ENCODE results near the gene MACROD1.
"Not testable (repeated sequence)": the region's sequence is repeated elsewhere in the genome, so short reads cannot be mapped to it uniquely, and the experiment has no call there.

MACROD1 gene

GRCh38 chr11:63993993-63994392 is 171.9 kb downstream of the MACROD1 start:
- DNase-seq: no peak

- DNase-seq: no peak
Observed at GRCh38 chr11:63993100-63993499, 172.8 kb downstream of the MACROD1 start.

GRCh38 chr11:63991558-63991957 is 174.4 kb downstream of the MACROD1 start:
- no peak for DNase-seq

- DNase-seq: no peak
Observed at GRCh38 chr11:63986932-63987513, 178.9 kb downstream of the MACROD1 start.

GRCh38 chr11:63986156-63986931 is 179.6 kb downstream of the MACROD1 start, which contains the start of gene OTUB1:
Gene OTUB1, plus strand, starts transcription at chr11:63986438. Its CDS starts 19 bp downstream, at chr11:63986457.
- peak; percentile 88 for DNase-seq

- peak; percentile 17 for DNase-seq
Observed at GRCh38 chr11:63985812-63986155, 180.1 kb downstream of the MACROD1 start.

- DNase-seq: no peak
Observed at GRCh38 chr11:63979426-63979825, 186.5 kb downstream of the MACROD1 start.

GRCh38 chr11:63978551-63979239 is 187.2 kb downstream of the MACROD1 start:
- DNase-seq: no peak

- peak; percentile 100 for DNase-seq
Observed at GRCh38 chr11:63974259-63975143, 191.4 kb downstream of the MACROD1 start, which contains the start of gene COX8A. Gene COX8A, plus strand, starts transcription at chr11:63974620. Its CDS starts 61 bp downstream, at chr11:63974681.

GRCh38 chr11:63973912-63974258 is 192.0 kb downstream of the MACROD1 start:
- DNase-seq: not testable (repeated sequence)

- DNase-seq: no peak
Observed at GRCh38 chr11:63970902-63971301, 195.0 kb downstream of the MACROD1 start.

- DNase-seq: no peak
Observed at GRCh38 chr11:63969461-63969860, 196.5 kb downstream of the MACROD1 start.

- no peak for DNase-seq
Observed at GRCh38 chr11:63966444-63966843, 199.5 kb downstream of the MACROD1 start.

GRCh38 chr11:63963895-63964294 is 202.0 kb downstream of the MACROD1 start:
- DNase-seq: not testable (repeated sequence)

GRCh38 chr11:63961608-63962412 is 204.1 kb downstream of the MACROD1 start:
- DNase-seq: peak; percentile 27

GRCh38 chr11:63958008-63958407 is 207.9 kb downstream of the MACROD1 start:
- no peak for DNase-seq

GRCh38 chr11:63952570-63952969 is 213.3 kb downstream of the MACROD1 start:
- DNase-seq: no peak

GRCh38 chr11:63951779-63952536 is 214.0 kb downstream of the MACROD1 start:
- DNase-seq: no peak
